Heart left ventricle (tissue), 13 donors: ENCODE data around the gene UVRAG.

ENCODE experiments used
- POLR2A ChIP-seq, 2 donors: fragments of 450-650 bp; IDR thresholded peaks; one replicate each; pipeline ENCODE4 v1.6.1; 2017; ENCODE audit warnings: antibody characterized with exemption in 2 of 2, mild to moderate bottlenecking in 2 of 2, moderate library complexity in 2 of 2
- TF ChIP-seq, protein P1 (sequence below), 12 donors: fragments of 200-600 bp; sonication (generic) in 4 of 12; IDR thresholded peaks; one replicate each; pipeline versions ENCODE4 v1.5.0 to v1.8.0; 2018 to 2022; ENCODE audit warnings: antibody characterized with exemption in 12 of 12, mild to moderate bottlenecking in 5 of 12
- donor health status: ischemic (EF 13 %, LVEDD 7.1; RV severe dilation, severe dysfunction).
- donor health status: DM: no; HTN: yes; CAD: no.
- donor health status: DM: no; HTN: no; CAD: no.
- donor health status: ischemic (EF 25% LVEDD 6.9; RV normal size, moderate dysfunction).
- donor health status: ischemic (EF 25% LVEDD 5.7; RV mildly dilated, moderate dysfunction).
- donor health status: ischemic (EF 35%, LVEDD 5.7; RV mildly dilated, moderate dysfunction).
- donor health status: nonischemic (EF 11% LVEDD 7.7; RV severe dilation, severe dysfunction).
- donor health status: DM: yes; HTN: yes; CAD: no.
- donor health status: PGD.
- donor health status: ischemic (EF 29% LVEDD 5.4; RV normal size, mild dysfunction).
- donor health status: nonischemic (EF 23%, LVEDD 6.1; RV moderate dilation, normal function).

DNA sequence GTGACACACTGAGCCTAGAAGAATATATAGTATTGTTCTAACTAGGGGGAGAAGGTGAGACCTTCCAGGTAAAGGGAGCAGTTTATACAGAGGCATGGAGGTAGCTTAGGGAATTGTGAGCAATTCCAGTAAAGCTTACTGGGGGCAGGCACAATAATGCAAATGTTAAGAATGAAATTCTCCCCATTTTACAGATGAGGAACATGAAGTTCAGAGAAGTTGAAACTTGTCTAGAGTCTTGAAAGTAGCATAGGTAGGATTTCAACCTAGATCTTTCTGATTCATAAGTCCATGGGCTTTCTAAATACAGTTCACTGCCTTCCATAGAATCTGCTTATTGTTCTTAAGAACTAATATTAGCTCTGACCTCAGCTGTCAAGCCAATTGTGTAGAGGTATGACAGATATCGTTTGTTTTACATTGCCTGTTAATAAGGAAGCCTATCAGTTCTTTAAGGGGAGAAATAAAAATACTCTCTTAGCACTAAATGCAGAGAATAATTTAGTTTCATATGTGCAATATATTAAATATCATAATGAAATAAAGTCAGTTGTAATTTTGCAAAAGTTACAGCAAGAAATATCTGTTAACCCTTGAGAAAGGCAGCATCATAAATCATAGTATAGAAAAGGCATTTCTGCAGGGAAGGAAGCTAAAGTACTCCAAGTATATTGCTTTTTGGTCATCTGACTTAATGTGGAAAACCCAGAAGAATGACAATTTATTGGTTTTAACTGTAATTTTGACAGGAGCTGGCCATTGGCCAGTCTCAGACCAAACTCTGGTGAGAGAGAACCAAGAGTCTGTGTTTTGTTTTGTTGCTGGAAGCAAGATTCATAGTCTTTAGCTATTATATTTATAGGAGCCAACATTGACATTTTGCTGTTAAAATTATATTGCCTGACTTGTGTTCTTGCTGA, 181.8 kb downstream of the UVRAG start:
- TF ChIP-seq POLR2A (IDR thresholded peaks at IDR 0.05), result no peak
- TF ChIP-seq, protein P1, sequence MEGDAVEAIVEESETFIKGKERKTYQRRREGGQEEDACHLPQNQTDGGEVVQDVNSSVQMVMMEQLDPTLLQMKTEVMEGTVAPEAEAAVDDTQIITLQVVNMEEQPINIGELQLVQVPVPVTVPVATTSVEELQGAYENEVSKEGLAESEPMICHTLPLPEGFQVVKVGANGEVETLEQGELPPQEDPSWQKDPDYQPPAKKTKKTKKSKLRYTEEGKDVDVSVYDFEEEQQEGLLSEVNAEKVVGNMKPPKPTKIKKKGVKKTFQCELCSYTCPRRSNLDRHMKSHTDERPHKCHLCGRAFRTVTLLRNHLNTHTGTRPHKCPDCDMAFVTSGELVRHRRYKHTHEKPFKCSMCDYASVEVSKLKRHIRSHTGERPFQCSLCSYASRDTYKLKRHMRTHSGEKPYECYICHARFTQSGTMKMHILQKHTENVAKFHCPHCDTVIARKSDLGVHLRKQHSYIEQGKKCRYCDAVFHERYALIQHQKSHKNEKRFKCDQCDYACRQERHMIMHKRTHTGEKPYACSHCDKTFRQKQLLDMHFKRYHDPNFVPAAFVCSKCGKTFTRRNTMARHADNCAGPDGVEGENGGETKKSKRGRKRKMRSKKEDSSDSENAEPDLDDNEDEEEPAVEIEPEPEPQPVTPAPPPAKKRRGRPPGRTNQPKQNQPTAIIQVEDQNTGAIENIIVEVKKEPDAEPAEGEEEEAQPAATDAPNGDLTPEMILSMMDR (IDR thresholded peaks at IDR 0.05), result no peak
